ENCODE measurements around the gene TMEM69. TPM values are rescaled to one million over a fixed set of nuclear protein-coding genes. Genes with fewer than 3 reads are reported as not detected.

The TMEM69 gene
- total and polyA plus RNA-seq, 2 of the 8 experiments (the other 6 are each of a cell fraction or from before 2014, with no cell fraction given), result 39.0 to 123 TPM

DNA sequence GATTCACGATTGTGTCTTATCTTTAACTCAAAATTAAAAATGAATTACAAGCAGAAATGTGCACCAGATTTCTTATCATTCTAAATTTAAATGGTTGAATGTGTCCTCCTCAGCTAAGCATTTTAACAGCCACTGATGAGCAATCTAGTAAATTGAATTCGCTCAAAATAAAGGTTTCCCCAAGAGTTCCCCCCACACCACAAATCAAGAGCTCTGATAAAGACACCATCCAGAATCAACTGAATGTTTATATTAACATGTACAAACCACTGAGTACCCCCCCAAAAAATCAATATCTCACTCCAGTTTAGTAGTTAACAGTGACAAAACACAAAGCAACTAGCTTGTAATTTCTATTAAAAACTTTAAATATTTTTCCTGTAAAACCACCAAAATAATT is 3.6 kb upstream of the TMEM69 start:
- Histone ChIP-seq H3K14ac (ENCODE audit: insufficient read length) (no peak overlapping the region), H3K4me1 (replicated peaks in 1 of 4; ENCODE audit: control insufficient read depth in 3 of 4, insufficient read depth in 4 of 4, low read length in 3 of 4) (peaks cover 0 to 14% (median 3%) of the 10 kb centered on the region in 4 experiments; a peak in 6 of 7 replicates), H2BK5ac (ENCODE audit: low read depth, low read length) (no peak overlapping the region), H3K27ac (ENCODE audit: low read depth, low read length) (no peak overlapping the region), H4K8ac (ENCODE audit: extremely low read depth, insufficient read depth, low read length) (no peak overlapping the region), H3K23me2 (ENCODE audit: low read depth, low read length) (peaks cover 7% of the 10 kb centered on the region), H3K4ac (replicated peaks; ENCODE audit: insufficient read length, low read depth, low read length) (no peak overlapping the region), H3K36me3 (ENCODE audit: control insufficient read depth in 2 of 4, insufficient read depth in 4 of 4, low read length in 3 of 4) (no peaks in the 10 kb centered on the region), H3K9ac (replicated peaks in 1 of 4; ENCODE audit: extremely low read depth in 1 of 4, low read depth in 3 of 4, low read length in 3 of 4) (no peak overlapping the region), H4K91ac (replicated peaks; ENCODE audit: insufficient read length, low read length) (no peak overlapping the region), H2BK12ac (ENCODE audit: low read depth, low read length) (no peak overlapping the region), H2AFZ (ENCODE audit: low read length) (no peak overlapping the region), H4K20me1 (replicated peaks in 1 of 2; ENCODE audit: control insufficient read depth in 1 of 2, insufficient read depth in 2 of 2, low read length in 2 of 2) (peaks cover 4 to 5% of the 10 kb centered on the region in 2 experiments), H3K18ac (ENCODE audit: extremely low read depth, low read length) (no peak overlapping the region), H3K9me3 (ENCODE audit: insufficient read depth in 2 of 2, low read depth in 1 of 2, low read length in 1 of 2) (no peaks in the 10 kb centered on the region), H2BK20ac (ENCODE audit: low read length) (no peak overlapping the region), H3K4me3 (ENCODE audit: extremely low read depth in 1 of 4, insufficient read depth in 2 of 4, low read depth in 3 of 4, low read length in 4 of 4) (peak overlapping the region; percentile 96 to 99 (median 98); a peak in 6 of 8 replicates), H4K5ac (ENCODE audit: insufficient read length, low read depth, low read length) (no peak overlapping the region), H2BK15ac (ENCODE audit: low read length) (no peak overlapping the region), H2BK120ac (replicated peaks; ENCODE audit: low read depth, low read length) (no peak overlapping the region), H3K4me2 (ENCODE audit: insufficient read depth in 1 of 2, low read depth in 2 of 2, low read length in 2 of 2) (peak overlapping the region; percentile 60 to 97), H3K79me1 (ENCODE audit: low read depth, low read length) (no peaks in the 10 kb centered on the region), H3K27me3 (replicated peaks in 1 of 4; ENCODE audit: control insufficient read depth in 3 of 4, extremely low read depth in 1 of 4, insufficient read depth in 3 of 4, low read length in 3 of 4) (no peaks in the 10 kb centered on the region), H3K23ac (ENCODE audit: insufficient read length) (no peak overlapping the region), H3K79me2 (ENCODE audit: control insufficient read depth in 1 of 2, insufficient read depth in 2 of 2, low read length in 2 of 2) (peaks cover 25 to 84% of the 10 kb centered on the region in 2 experiments), H2AK5ac (ENCODE audit: low read depth, low read length) (no peak overlapping the region), H3K56ac (replicated peaks; ENCODE audit: insufficient read length, low read depth, low read length) (no peak overlapping the region)
- 88% methylated on average over 2 of the region's 2 CpGs; no CpG with 5 or more reads in 1 of the 2 experiments for WGBS, 2 experiments (ENCODE audit: extremely low coverage in 1 of 2, insufficient coverage in 1 of 2, insufficient read length in 1 of 2, insufficient replicate concordance in 2 of 2, low coverage in 1 of 2, low lambda C conversion rate in 2 of 2, missing lambda C conversion rate in 1 of 2)
- ChIA-PET CTCF (ENCODE audit: partially characterized antibody) (interaction anchor here (0.8 to 1.5 kb wide), 2 partner anchors 11 to 195 kb away, joined by 3 read pairs; no protein-coding TSS in a partner anchor), POLR2A (ENCODE audit: partially characterized antibody) (interaction anchor here (2.0 to 2.5 kb wide), 2 partner anchors 11 to 70 kb away, joined by 6 to 11 read pairs; no protein-coding TSS in a partner anchor)
- no peak for FAIRE-seq
- no peak for DNase-seq (ENCODE audit: low read depth in 1 of 2, low spot score in 2 of 2)
- TF ChIP-seq TAF7 (optimal IDR thresholded peaks at IDR 0.05; ENCODE audit: borderline replicate concordance, low read depth, low read length) (no peak), RNF2 (IDR thresholded peaks at IDR 0.05; ENCODE audit: borderline replicate concordance, low read depth, low read length, missing control alignments, poor library complexity, severe bottlenecking) (no peak), SIN3A (conservative IDR thresholded peaks at IDR 0.05 in 1 of 2, IDR thresholded peaks at IDR 0.05 in 1 of 2; ENCODE audit: low read depth in 1 of 2, low read length in 2 of 2) (no peak), CBX8 (IDR thresholded peaks at IDR 0.05; ENCODE audit: borderline replicate concordance, low read depth, low read length) (no peak), EZH2 (IDR thresholded peaks at IDR 0.05; ENCODE audit: low read depth, low read length, severe bottlenecking) (no peak), CEBPB (IDR thresholded peaks at IDR 0.05; ENCODE audit: low read depth, low read length) (no peak), JUN (IDR thresholded peaks at IDR 0.05; ENCODE audit: low read depth, low read length) (no peak), RFX5 (IDR thresholded peaks at IDR 0.05; ENCODE audit: borderline replicate concordance, low read depth, low read length) (no peak), TEAD4 (IDR thresholded peaks at IDR 0.05; ENCODE audit: low read depth, low read length) (no peak), ATF3 (IDR thresholded peaks at IDR 0.05; ENCODE audit: insufficient read depth, low read depth, low read length) (no peak), SUZ12 (IDR thresholded peaks at IDR 0.05; ENCODE audit: low read length) (no peak), SP2 (IDR thresholded peaks at IDR 0.05; ENCODE audit: low read length) (no peak), FOSL1 (IDR thresholded peaks at IDR 0.05; ENCODE audit: insufficient read depth, low read depth, low read length) (no peak)
